Suprapubic skin (tissue), 4 donors: ENCODE data around the gene WHRN.

Experiments used
- CTCF ChIP-seq, 2 donors: fragments of 200-600 bp in 1 of 2; fragments of 450-650 bp in 1 of 2; sonication (generic) in 1 of 2; IDR thresholded peaks; one replicate each; pipeline ENCODE4 v1.5.1; 2016 to 2019; ENCODE audit warnings: antibody characterized with exemption in 2 of 2, mild to moderate bottlenecking in 1 of 2, moderate library complexity in 1 of 2
- EP300 ChIP-seq: sonication (generic); formaldehyde crosslinking; IDR thresholded peaks from one replicate; pipeline ENCODE4 v1.6.1; 2017; ENCODE audit warnings: antibody characterized with exemption
- POLR2A ChIP-seq, 2 donors: fragments of 450-650 bp; IDR thresholded peaks; one replicate each; pipeline ENCODE4 v1.6.1; 2017; ENCODE audit warnings: antibody characterized with exemption in 2 of 2, mild to moderate bottlenecking in 2 of 2, moderate library complexity in 2 of 2
- POLR2AphosphoS5 ChIP-seq, 3 donors: sonication (generic); formaldehyde crosslinking; IDR thresholded peaks; one replicate each; pipeline ENCODE4 v1.6.1; 2017; ENCODE audit warnings: antibody characterized with exemption in 3 of 3

- TF ChIP-seq CTCF (IDR thresholded peaks at IDR 0.05) (no peak), POLR2A (IDR thresholded peaks at IDR 0.05) (no peak), POLR2AphosphoS5 (IDR thresholded peaks at IDR 0.05) (no peak), EP300 (no peak)
Observed at GRCh38 chr9:114429488-114429887, 75.8 kb downstream of the WHRN start.
